Ascending aorta (tissue), 2 donors: ENCODE measurements around the gene SERPINE3. TPM values are rescaled to one million over a fixed set of nuclear protein-coding genes. Genes with fewer than 3 reads are reported as not detected.

Experiments
- DNase-seq, 2 donors: peaks; one replicate each; pipeline ENCODE4 v3.0.0-alpha.2; 2019; ENCODE audit warnings: low spot score in 2 of 2
- H3K27ac ChIP-seq, 2 donors: fragments of 200-600 bp; sonication (generic); one replicate each; pipeline ENCODE4 v1.5.1; 2016 to 2017; ENCODE audit warnings: mild to moderate bottlenecking in 1 of 2
- H3K27me3 ChIP-seq: fragments of 200-600 bp; sonication (generic); one replicate; pipeline ENCODE4 v1.5.1; 2017
- H3K36me3 ChIP-seq, 2 donors: fragments of 200-600 bp; sonication (generic); one replicate each; pipeline ENCODE4 v1.5.1; 2016
- H3K4me1 ChIP-seq, 2 donors: fragments of 200-600 bp; sonication (generic); one replicate each; pipeline ENCODE4 v1.5.1; 2016 to 2017; ENCODE audit warnings: mild to moderate bottlenecking in 1 of 2
- H3K4me3 ChIP-seq, 2 donors: fragments of 200-600 bp; sonication (generic); one replicate each; pipeline ENCODE4 v1.5.1; 2016 to 2017; ENCODE audit warnings: mild to moderate bottlenecking in 1 of 2
- H3K9me3 ChIP-seq, 2 donors: fragments of 200-600 bp; sonication (generic); one replicate each; pipeline ENCODE4 v1.5.1; 2016
- CTCF ChIP-seq, 3 experiments: fragments of 200-600 bp in 2 of 3; fragments of 450-650 bp in 1 of 3; sonication (generic) in 2 of 3; IDR thresholded peaks; one replicate each; pipeline ENCODE4 v1.5.1; 2016 to 2019; ENCODE audit warnings: antibody characterized with exemption in 3 of 3, mild to moderate bottlenecking in 1 of 3, moderate library complexity in 1 of 3
- intact Hi-C: fragments of 100-400 bp; cut with DNase I; formaldehyde crosslinking; loops from one replicate; pipeline ENCODE4 v1.15.1; 2023
- total RNA-seq: library from RNA; depleted of rRNA; stranded (reverse); fragments of >200 nt; gene quantifications from one replicate; pipeline ENCODE4 v1.1.0, GENCODE V29; 2016

Gene SERPINE3
- total RNA-seq, 1 donor from 2014 or later, result not detected

GRCh38 chr13:51348069-51348967 lies 8.8 kb downstream of the SERPINE3 start:
- intact Hi-C loops, result no loop called here
- H3K9me3 ChIP-seq, result no peaks in the 10 kb centered on the region
- no peaks in the 10 kb centered on the region for H3K27me3 ChIP-seq
- H3K36me3 ChIP-seq, result no peaks in the 10 kb centered on the region
- H3K4me3 ChIP-seq, result no peak overlapping the region
- no peak for DNase-seq
- H3K4me1 ChIP-seq, result no peaks in the 10 kb centered on the region
- H3K27ac ChIP-seq, result no peak overlapping the region
- no peak for TF ChIP-seq CTCF (IDR thresholded peaks at IDR 0.05)

GRCh38 chr13:51349016-51349415 lies 9.5 kb downstream of the SERPINE3 start:
- TF ChIP-seq CTCF (IDR thresholded peaks at IDR 0.05), result no peak
- H3K27me3 ChIP-seq, result no peaks in the 10 kb centered on the region
- no peak overlapping the region for H3K4me3 ChIP-seq
- H3K27ac ChIP-seq, result no peak overlapping the region
- intact Hi-C loops, result no loop called here
- no peaks in the 10 kb centered on the region for H3K36me3 ChIP-seq
- no peak for DNase-seq
- H3K4me1 ChIP-seq, result no peaks in the 10 kb centered on the region
- no peaks in the 10 kb centered on the region for H3K9me3 ChIP-seq

- intact Hi-C loops, result no loop called here
- H3K27ac ChIP-seq, result no peak overlapping the region
- no peak for DNase-seq
- no peak for TF ChIP-seq CTCF (IDR thresholded peaks at IDR 0.05)
- no peak overlapping the region for H3K4me3 ChIP-seq
- no peaks in the 10 kb centered on the region for H3K9me3 ChIP-seq
- H3K4me1 ChIP-seq, result no peaks in the 10 kb centered on the region
- H3K36me3 ChIP-seq, result no peaks in the 10 kb centered on the region
- no peaks in the 10 kb centered on the region for H3K27me3 ChIP-seq
These were observed 15.7 kb downstream of the SERPINE3 start for GRCh38 chr13:51355217-51355616.

GRCh38 chr13:51357928-51358595 lies 18.6 kb downstream of the SERPINE3 start:
- Histone ChIP-seq H3K36me3 (peaks cover 0 to 13% of the 10 kb centered on the region in 2 donors), H3K27me3 (no peaks in the 10 kb centered on the region), H3K4me3 (no peak overlapping the region), H3K27ac (no peak overlapping the region), H3K9me3 (no peaks in the 10 kb centered on the region), H3K4me1 (no peaks in the 10 kb centered on the region)
- DNase-seq, result no peak
- TF ChIP-seq CTCF (IDR thresholded peaks at IDR 0.05), result no peak
- intact Hi-C loops, result no loop called here

- Histone ChIP-seq H3K27me3 (no peaks in the 10 kb centered on the region), H3K4me3 (no peak overlapping the region), H3K36me3 (peaks cover under 1 to 15% of the 10 kb centered on the region in 2 donors), H3K27ac (no peak overlapping the region), H3K9me3 (no peaks in the 10 kb centered on the region), H3K4me1 (no peaks in the 10 kb centered on the region)
- DNase-seq, result no peak
- no peak for TF ChIP-seq CTCF (IDR thresholded peaks at IDR 0.05)
- intact Hi-C loops, result no loop called here
These were observed 19.9 kb downstream of the SERPINE3 start for GRCh38 chr13:51359352-51359751.
